ENCODE data around the gene KANK4.

Gene KANK4

DNA sequence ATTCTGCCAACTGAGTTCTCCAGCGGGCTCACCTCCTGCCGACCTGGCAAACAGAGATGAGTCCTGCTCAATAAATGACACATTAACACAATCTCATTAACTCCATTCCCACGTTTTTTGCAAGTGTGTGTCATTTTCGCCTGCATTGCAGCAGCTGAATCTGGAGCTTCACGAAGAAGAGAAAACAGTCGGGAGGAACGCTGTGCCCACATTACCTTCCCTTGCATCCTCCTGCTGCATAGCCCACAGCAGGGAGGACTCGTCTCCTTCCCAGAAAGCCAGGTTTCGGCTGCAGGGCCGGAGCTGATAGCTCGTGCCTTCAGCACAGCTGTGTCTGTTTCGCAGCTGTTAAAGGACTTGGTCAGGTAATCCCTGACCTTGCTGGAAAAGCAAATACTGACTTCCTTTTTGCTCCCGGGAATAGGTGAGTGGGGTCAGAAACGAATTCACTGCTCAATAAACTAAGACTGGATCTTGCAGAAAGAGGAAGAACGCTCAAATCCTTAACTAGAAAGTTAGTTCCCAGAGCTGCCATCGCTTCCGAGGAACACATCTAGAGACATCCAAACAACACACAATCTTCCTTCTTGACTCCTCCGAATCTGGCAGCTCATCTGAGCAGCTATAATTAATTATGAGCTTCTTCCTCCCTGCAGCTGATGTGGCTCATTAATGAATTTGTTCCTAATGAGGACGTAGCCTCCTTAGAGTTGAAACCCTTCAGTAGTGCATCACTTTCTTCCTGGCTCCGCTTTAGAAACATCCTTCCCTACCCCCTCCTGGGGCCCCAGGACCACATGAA is 33.0 kb downstream of the KANK4 start:
- Histone ChIP-seq H3K4me3 (ENCODE audit: low read depth in 1 of 2, low read length in 2 of 2) (no peak overlapping the region), H2AFZ (ENCODE audit: low read depth, low read length) (no peak overlapping the region), H3K4me2 (ENCODE audit: insufficient read depth, low read length) (no peak overlapping the region), H3K9ac (ENCODE audit: low read depth, low read length) (no peak overlapping the region), H3K27ac (ENCODE audit: low read length) (no peak overlapping the region), H3K4me1 (ENCODE audit: insufficient read depth, low read length) (no peaks in the 10 kb centered on the region), H3K79me2 (ENCODE audit: insufficient read depth, low read length) (no peaks in the 10 kb centered on the region), H4K20me1 (ENCODE audit: insufficient read depth, low read length) (no peaks in the 10 kb centered on the region), H3K27me3 (ENCODE audit: insufficient read depth, low read length, poor library complexity) (peaks cover 25% of the 10 kb centered on the region), H3K9me3 (ENCODE audit: insufficient read depth, low read length, severe bottlenecking) (no peaks in the 10 kb centered on the region), H3K36me3 (ENCODE audit: insufficient read depth, low read length) (no peaks in the 10 kb centered on the region)
- TF ChIP-seq EZH2 (IDR thresholded peaks at IDR 0.05; ENCODE audit: borderline replicate concordance, low read depth, low read length, severe bottlenecking) = no peak
- TF ChIP-seq, protein P1, sequence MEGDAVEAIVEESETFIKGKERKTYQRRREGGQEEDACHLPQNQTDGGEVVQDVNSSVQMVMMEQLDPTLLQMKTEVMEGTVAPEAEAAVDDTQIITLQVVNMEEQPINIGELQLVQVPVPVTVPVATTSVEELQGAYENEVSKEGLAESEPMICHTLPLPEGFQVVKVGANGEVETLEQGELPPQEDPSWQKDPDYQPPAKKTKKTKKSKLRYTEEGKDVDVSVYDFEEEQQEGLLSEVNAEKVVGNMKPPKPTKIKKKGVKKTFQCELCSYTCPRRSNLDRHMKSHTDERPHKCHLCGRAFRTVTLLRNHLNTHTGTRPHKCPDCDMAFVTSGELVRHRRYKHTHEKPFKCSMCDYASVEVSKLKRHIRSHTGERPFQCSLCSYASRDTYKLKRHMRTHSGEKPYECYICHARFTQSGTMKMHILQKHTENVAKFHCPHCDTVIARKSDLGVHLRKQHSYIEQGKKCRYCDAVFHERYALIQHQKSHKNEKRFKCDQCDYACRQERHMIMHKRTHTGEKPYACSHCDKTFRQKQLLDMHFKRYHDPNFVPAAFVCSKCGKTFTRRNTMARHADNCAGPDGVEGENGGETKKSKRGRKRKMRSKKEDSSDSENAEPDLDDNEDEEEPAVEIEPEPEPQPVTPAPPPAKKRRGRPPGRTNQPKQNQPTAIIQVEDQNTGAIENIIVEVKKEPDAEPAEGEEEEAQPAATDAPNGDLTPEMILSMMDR (IDR thresholded peaks at IDR 0.05; ENCODE audit: borderline replicate concordance, extremely low read depth, low read length, poor library complexity, severe bottlenecking) = no peak
- no peak for DNase-seq
- no peak for ATAC-seq (ENCODE audit: insufficient read depth, low read depth)

DNA sequence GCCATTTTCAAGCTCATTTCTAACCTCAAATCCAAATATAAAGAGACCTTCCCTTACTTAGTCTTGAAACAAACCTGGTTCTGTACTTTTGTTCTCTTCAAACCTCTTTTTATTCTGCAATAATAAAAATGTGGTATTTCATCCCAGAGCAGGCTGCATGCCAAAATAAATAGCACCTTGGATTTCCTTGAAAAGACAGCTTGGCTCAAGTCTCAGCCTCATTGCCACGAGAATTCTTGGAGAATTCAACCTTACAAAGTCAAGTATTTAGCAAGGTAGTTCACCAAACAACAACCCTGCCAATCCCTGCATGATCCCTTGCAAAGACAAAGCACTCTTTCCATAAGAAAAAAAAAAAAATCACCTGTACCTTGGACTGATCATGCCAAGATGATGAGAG is 33.8 kb downstream of the KANK4 start:
- no peak for ATAC-seq (ENCODE audit: insufficient read depth, low read depth)
- no peaks in the 10 kb centered on the region for H4K20me1 ChIP-seq (ENCODE audit: insufficient read depth, low read length)
- H3K36me3 ChIP-seq (ENCODE audit: insufficient read depth, low read length) = no peaks in the 10 kb centered on the region
- H3K4me1 ChIP-seq (ENCODE audit: insufficient read depth, low read length) = no peaks in the 10 kb centered on the region
- H2AFZ ChIP-seq (ENCODE audit: low read depth, low read length) = no peak overlapping the region
- peaks cover 25% of the 10 kb centered on the region for H3K27me3 ChIP-seq (ENCODE audit: insufficient read depth, low read length, poor library complexity)
- H3K9me3 ChIP-seq (ENCODE audit: insufficient read depth, low read length, severe bottlenecking) = no peaks in the 10 kb centered on the region
- H3K9ac ChIP-seq (ENCODE audit: low read depth, low read length) = no peak overlapping the region
- DNase-seq = no peak
- no peaks in the 10 kb centered on the region for H3K79me2 ChIP-seq (ENCODE audit: insufficient read depth, low read length)
- no peak overlapping the region for H3K4me2 ChIP-seq (ENCODE audit: insufficient read depth, low read length)
- no peak overlapping the region for H3K4me3 ChIP-seq (ENCODE audit: low read depth in 1 of 2, low read length in 2 of 2)
- TF ChIP-seq, protein P1 (IDR thresholded peaks at IDR 0.05; ENCODE audit: borderline replicate concordance, extremely low read depth, low read length, poor library complexity, severe bottlenecking) = no peak
- no peak overlapping the region for H3K27ac ChIP-seq (ENCODE audit: low read length)

DNA sequence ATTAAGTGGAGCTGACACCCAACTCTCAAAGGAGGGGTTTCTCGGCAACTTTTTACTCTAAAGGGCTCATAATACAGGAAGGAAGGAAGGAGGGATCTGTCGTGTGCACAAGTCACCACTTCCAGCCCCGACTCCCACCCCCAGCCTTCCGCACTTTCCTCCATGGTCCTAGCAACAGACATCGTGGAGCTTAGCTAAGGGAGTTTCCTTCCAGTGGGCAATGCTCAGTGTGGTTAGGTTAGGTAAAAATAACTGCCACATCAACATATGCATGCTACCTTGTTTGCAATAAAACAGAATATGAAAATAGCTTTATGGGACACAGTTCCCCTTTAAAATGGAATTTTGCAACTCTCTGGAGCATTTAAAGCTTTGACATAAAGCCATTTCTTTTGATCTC is 35.2 kb downstream of the KANK4 start:
- no peak overlapping the region for H2AFZ ChIP-seq (ENCODE audit: low read depth, low read length)
- DNase-seq (no peak), ATAC-seq (ENCODE audit: insufficient read depth, low read depth) (no peak)
- no peak overlapping the region for H3K4me3 ChIP-seq (ENCODE audit: low read depth in 1 of 2, low read length in 2 of 2)
- H3K4me1 ChIP-seq (ENCODE audit: insufficient read depth, low read length) = no peaks in the 10 kb centered on the region
- H3K9ac ChIP-seq (ENCODE audit: low read depth, low read length) = no peak overlapping the region
- H3K27ac ChIP-seq (ENCODE audit: low read length) = no peak overlapping the region
- H3K4me2 ChIP-seq (ENCODE audit: insufficient read depth, low read length) = no peak overlapping the region
- no peaks in the 10 kb centered on the region for H4K20me1 ChIP-seq (ENCODE audit: insufficient read depth, low read length)
- TF ChIP-seq EZH2 (IDR thresholded peaks at IDR 0.05; ENCODE audit: borderline replicate concordance, low read depth, low read length, severe bottlenecking) = no peak
- TF ChIP-seq, protein P1 (IDR thresholded peaks at IDR 0.05; ENCODE audit: borderline replicate concordance, extremely low read depth, low read length, poor library complexity, severe bottlenecking) = no peak
- no peaks in the 10 kb centered on the region for H3K36me3 ChIP-seq (ENCODE audit: insufficient read depth, low read length)
- peaks cover 25% of the 10 kb centered on the region for H3K27me3 ChIP-seq (ENCODE audit: insufficient read depth, low read length, poor library complexity)
- H3K9me3 ChIP-seq (ENCODE audit: insufficient read depth, low read length, severe bottlenecking) = no peaks in the 10 kb centered on the region
- H3K79me2 ChIP-seq (ENCODE audit: insufficient read depth, low read length) = no peaks in the 10 kb centered on the region
